A549 (cell line): ENCODE measurements around the gene VPS45. TPM values are rescaled to one million over a fixed set of nuclear protein-coding genes. Genes with fewer than 3 reads are reported as not detected.
A peak's percentile ranks its signal among the peaks of the same experiment; 100 is the strongest.

Source experiments
- ATAC-seq, 2 experiments: fragments of 200-7000 bp in 1 of 2; fragments of >200 bp in 1 of 2; cut with Nextera tagmentation in 1 of 2; cut with Tn5 transposase in 1 of 2; 3 replicates each; pipeline versions ENCODE4 v1.8.0 to v1.9.1; 2018 to 2020; ENCODE audit warnings: mild to moderate bottlenecking in 1 of 2, moderate library complexity in 1 of 2
- CTCF ChIA-PET: fragments of 300-600 bp; sonication (Branson Sonifier 250); formaldehyde crosslinking; extraction: SDS; loops from one replicate; lab custom pipeline; 2021; ENCODE audit warnings: antibody characterized with exemption, inconsistent platforms; lab: Yijun Ruan, JAX
- POLR2A ChIA-PET: fragments of 350-600 bp; formaldehyde crosslinking; extraction: SDS; loops from one replicate; lab custom pipeline; 2021; ENCODE audit warnings: antibody characterized with exemption, inconsistent platforms; lab: Yijun Ruan, JAX
- DNase-seq, 2 experiments: peaks; one replicate each; pipeline versions ENCODE4 v3.0.0 to v3.0.0-alpha.2; 2011 to 2016; ENCODE audit warnings: low read depth in 1 of 2, low spot score in 1 of 2
- FAIRE-seq: peaks from 2 replicates; lab custom pipeline; 2011; peaks lifted over from hg19 to GRCh38; lab: Jason Lieb, UNC
- H3K27ac ChIP-seq, 2 experiments: fragments of >200 bp; sonication (Bioruptor Twin); formaldehyde crosslinking; 3 replicates each; pipeline ENCODE4 v1.5.1; 2016 to 2017
- H3K4me1 ChIP-seq: fragments of >200 bp; sonication (Bioruptor Twin); formaldehyde crosslinking; 3 replicates; pipeline ENCODE4 v1.6.1; 2016
- H3K4me2 ChIP-seq: fragments of >200 bp; sonication (Bioruptor Twin); formaldehyde crosslinking; 3 replicates; pipeline ENCODE4 v1.6.1; 2016
- H3K4me3 ChIP-seq: fragments of >200 bp; sonication (Bioruptor Twin); formaldehyde crosslinking; 3 replicates; pipeline ENCODE4 v1.5.1; 2016
- H3K9me3 ChIP-seq: fragments of >200 bp; sonication (Bioruptor Twin); formaldehyde crosslinking; 3 replicates; pipeline ENCODE4 v1.6.1; 2016
- BHLHE40 ChIP-seq: IDR thresholded peaks from 2 replicates; pipeline ENCODE4 v1.6.1; 2012; ENCODE audit warnings: low read depth, low read length, inconsistent platforms
- CBX2 ChIP-seq: fragments of 200-600 bp; sonication (generic); IDR thresholded peaks from 2 replicates; pipeline ENCODE4 v1.6.1; 2016; ENCODE audit warnings: low read depth, mild to moderate bottlenecking, borderline replicate concordance
- CEBPB ChIP-seq, 2 experiments: fragments of >200 bp in 1 of 2; sonication (Bioruptor Twin) in 1 of 2; formaldehyde crosslinking in 1 of 2; IDR thresholded peaks; 2 replicates each; pipeline ENCODE4 v1.6.1; 2012 to 2016
- FOSB ChIP-seq: fragments of 250-450 bp; sonication (Bioruptor Pico); IDR thresholded peaks from 2 replicates; pipeline ENCODE4 v1.5.0; 2020; ENCODE audit warnings: mild to moderate bottlenecking, moderate library complexity
- FOXS1 ChIP-seq: fragments of 250-450 bp; sonication (Bioruptor Pico); IDR thresholded peaks from 2 replicates; pipeline ENCODE4 v1.5.0; 2020; ENCODE audit warnings: mild to moderate bottlenecking, moderate library complexity
- HEYL ChIP-seq: fragments of 250-450 bp; sonication (Bioruptor Pico); IDR thresholded peaks from 2 replicates; pipeline ENCODE4 v1.8.0; 2021; ENCODE audit warnings: mild to moderate bottlenecking, moderate library complexity
- HOXB13 ChIP-seq: fragments of 250-450 bp; sonication (Bioruptor Pico); IDR thresholded peaks from 2 replicates; pipeline ENCODE4 v1.5.0; 2020; ENCODE audit warnings: low read depth, mild to moderate bottlenecking, moderate library complexity
- JUN ChIP-seq, 2 experiments: fragments of >200 bp; sonication (Bioruptor Twin); formaldehyde crosslinking; IDR thresholded peaks; 2 replicates in 1 of 2; 3 replicates in 1 of 2; pipeline ENCODE4 v1.6.1; 2016 to 2017
- JUNB ChIP-seq: fragments of >200 bp; sonication (Bioruptor Twin); formaldehyde crosslinking; IDR thresholded peaks from 2 replicates; pipeline ENCODE4 v1.6.1; 2016
- KDM5A ChIP-seq: fragments of 200-600 bp; sonication (generic); IDR thresholded peaks from 2 replicates; pipeline ENCODE4 v1.6.1; 2016; ENCODE audit warnings: antibody characterized with exemption, mild to moderate bottlenecking
- MAFK ChIP-seq: fragments of 450-650 bp; IDR thresholded peaks from 2 replicates; pipeline ENCODE4 v1.6.1; 2014; ENCODE audit not compliant: partially characterized antibody
- MAZ ChIP-seq: fragments of 150-350 bp; IDR thresholded peaks from 2 replicates; pipeline ENCODE4 v1.6.1; 2014; ENCODE audit warnings: antibody characterized with exemption, low read depth, low read length, borderline replicate concordance
- MYC ChIP-seq: IDR thresholded peaks from 2 replicates; pipeline ENCODE4 v1.6.1; 2012; ENCODE audit warnings: mild to moderate bottlenecking, inconsistent platforms, low read length, improper control_type of control experiment, borderline replicate concordance
- PHF8 ChIP-seq: fragments of 200-600 bp; sonication (generic); IDR thresholded peaks from 2 replicates; pipeline ENCODE4 v1.6.1; 2016; ENCODE audit warnings: low read depth, mild to moderate bottlenecking, antibody characterized with exemption, moderate library complexity, borderline replicate concordance
- POLR2AphosphoS2 ChIP-seq: conservative IDR thresholded peaks from 2 replicates; pipeline ENCODE4 v1.6.1; 2012; ENCODE audit warnings: low read length, improper control_type of control experiment, inconsistent platforms
- RAD21 ChIP-seq, 2 experiments: fragments of >200 bp in 1 of 2; sonication (Bioruptor Twin) in 1 of 2; formaldehyde crosslinking in 1 of 2; IDR thresholded peaks in 1 of 2; conservative IDR thresholded peaks in 1 of 2; 2 replicates in 1 of 2; 3 replicates in 1 of 2; pipeline ENCODE4 v1.6.1; 2012 to 2018; ENCODE audit warnings: inconsistent platforms in 1 of 2
- RCOR1 ChIP-seq: fragments of 150-350 bp; IDR thresholded peaks from 2 replicates; pipeline ENCODE4 v1.6.1; 2014; ENCODE audit warnings: antibody characterized with exemption, low read length, low read depth
- RFX5 ChIP-seq: fragments of 450-650 bp; IDR thresholded peaks from 2 replicates; pipeline ENCODE4 v1.7.1; 2014; ENCODE audit warnings: antibody characterized with exemption, mild to moderate bottlenecking, moderate library complexity
- TP53 ChIP-seq: fragments of 250-450 bp; sonication (Bioruptor Pico); IDR thresholded peaks from 2 replicates; pipeline ENCODE4 v1.5.0; 2021; ENCODE audit warnings: mild to moderate bottlenecking, moderate library complexity
- ZFP36 ChIP-seq: fragments of 450-650 bp; IDR thresholded peaks from 2 replicates; pipeline ENCODE4 v1.6.1; 2014; ENCODE audit warnings: borderline replicate concordance; ENCODE audit not compliant: partially characterized antibody
- ZNF302 ChIP-seq: fragments of 250-450 bp; sonication (Bioruptor Pico); IDR thresholded peaks from 2 replicates; pipeline ENCODE4 v1.9.0; 2021; ENCODE audit warnings: inconsistent platforms, mild to moderate bottlenecking, moderate library complexity
- WGBS: methylation state at CpG from one replicate; pipeline ENCODE4 v1.1.6; 2017; ENCODE audit errors: missing lambda C conversion rate; 5-methylcytosine and 5-hydroxymethylcytosine counted together
- polyA minus RNA-seq: library from RNA; depleted of rRNA, polyadenylated mRNA; stranded (reverse); fragments of >200 nt; gene quantifications from 2 replicates; pipeline ENCODE4 v1.2.3, GENCODE V29; 2011; rRNA and poly(A)+ RNA removed
- polyA plus RNA-seq, 4 experiments: library from polyadenylated mRNA; depleted of rRNA in 3 of 4; stranded (reverse); fragments of >200 nt; fragmentation: RNase III in 1 of 4; extraction: RNeasy Plus Mini Kit Qiagen cat#74134 plus additional on column Dnase treatment in 1 of 4; gene quantifications; 2 replicates in 3 of 4; 3 replicates in 1 of 4; pipeline ENCODE4 v1.2.3, GENCODE V29; 2011 to 2017
- TF ChIP-seq, protein P1 (sequence below): fragments of >200 bp; sonication (Bioruptor Twin); formaldehyde crosslinking; IDR thresholded peaks from 3 replicates; pipeline ENCODE4 v1.5.1; 2016
- TF ChIP-seq, protein P2 (sequence below): fragments of 200-600 bp; sonication (generic); IDR thresholded peaks from 2 replicates; pipeline ENCODE4 v1.6.1; 2016; ENCODE audit warnings: antibody characterized with exemption, mild to moderate bottlenecking, moderate library complexity
- TF ChIP-seq, protein P3 (sequence below): fragments of >200 bp; sonication (Bioruptor Twin); formaldehyde crosslinking; IDR thresholded peaks from 2 replicates; pipeline ENCODE4 v1.6.1; 2016
- TF ChIP-seq, protein P4 (sequence below): IDR thresholded peaks from 2 replicates; pipeline ENCODE4 v1.6.1; 2012
- TF ChIP-seq, protein P5 (sequence below): fragments of >200 bp; sonication (Bioruptor Twin); formaldehyde crosslinking; IDR thresholded peaks from 3 replicates; pipeline ENCODE4 v1.6.1; 2016

The VPS45 gene, protein sequence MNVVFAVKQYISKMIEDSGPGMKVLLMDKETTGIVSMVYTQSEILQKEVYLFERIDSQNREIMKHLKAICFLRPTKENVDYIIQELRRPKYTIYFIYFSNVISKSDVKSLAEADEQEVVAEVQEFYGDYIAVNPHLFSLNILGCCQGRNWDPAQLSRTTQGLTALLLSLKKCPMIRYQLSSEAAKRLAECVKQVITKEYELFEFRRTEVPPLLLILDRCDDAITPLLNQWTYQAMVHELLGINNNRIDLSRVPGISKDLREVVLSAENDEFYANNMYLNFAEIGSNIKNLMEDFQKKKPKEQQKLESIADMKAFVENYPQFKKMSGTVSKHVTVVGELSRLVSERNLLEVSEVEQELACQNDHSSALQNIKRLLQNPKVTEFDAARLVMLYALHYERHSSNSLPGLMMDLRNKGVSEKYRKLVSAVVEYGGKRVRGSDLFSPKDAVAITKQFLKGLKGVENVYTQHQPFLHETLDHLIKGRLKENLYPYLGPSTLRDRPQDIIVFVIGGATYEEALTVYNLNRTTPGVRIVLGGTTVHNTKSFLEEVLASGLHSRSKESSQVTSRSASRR
- 45.0 and 49.7 TPM in 2 replicates for polyA plus RNA-seq (2011; rRNA removed)
- 14.4 and 14.9 TPM in 2 replicates for polyA plus RNA-seq (2012; cell fraction: cytosol; rRNA removed)
- polyA plus RNA-seq (2012; cell fraction: nucleus; rRNA removed): 11.1 and 17.2 TPM in 2 replicates
- 22.1 to 26.5 TPM (median 22.6 TPM) in 3 replicates for polyA plus RNA-seq (2017; fragmentation: RNase III; extraction: RNeasy Plus Mini Kit Qiagen cat#74134 plus additional on column Dnase treatment)
- polyA minus RNA-seq: 17.0 and 17.9 TPM in 2 replicates

DNA sequence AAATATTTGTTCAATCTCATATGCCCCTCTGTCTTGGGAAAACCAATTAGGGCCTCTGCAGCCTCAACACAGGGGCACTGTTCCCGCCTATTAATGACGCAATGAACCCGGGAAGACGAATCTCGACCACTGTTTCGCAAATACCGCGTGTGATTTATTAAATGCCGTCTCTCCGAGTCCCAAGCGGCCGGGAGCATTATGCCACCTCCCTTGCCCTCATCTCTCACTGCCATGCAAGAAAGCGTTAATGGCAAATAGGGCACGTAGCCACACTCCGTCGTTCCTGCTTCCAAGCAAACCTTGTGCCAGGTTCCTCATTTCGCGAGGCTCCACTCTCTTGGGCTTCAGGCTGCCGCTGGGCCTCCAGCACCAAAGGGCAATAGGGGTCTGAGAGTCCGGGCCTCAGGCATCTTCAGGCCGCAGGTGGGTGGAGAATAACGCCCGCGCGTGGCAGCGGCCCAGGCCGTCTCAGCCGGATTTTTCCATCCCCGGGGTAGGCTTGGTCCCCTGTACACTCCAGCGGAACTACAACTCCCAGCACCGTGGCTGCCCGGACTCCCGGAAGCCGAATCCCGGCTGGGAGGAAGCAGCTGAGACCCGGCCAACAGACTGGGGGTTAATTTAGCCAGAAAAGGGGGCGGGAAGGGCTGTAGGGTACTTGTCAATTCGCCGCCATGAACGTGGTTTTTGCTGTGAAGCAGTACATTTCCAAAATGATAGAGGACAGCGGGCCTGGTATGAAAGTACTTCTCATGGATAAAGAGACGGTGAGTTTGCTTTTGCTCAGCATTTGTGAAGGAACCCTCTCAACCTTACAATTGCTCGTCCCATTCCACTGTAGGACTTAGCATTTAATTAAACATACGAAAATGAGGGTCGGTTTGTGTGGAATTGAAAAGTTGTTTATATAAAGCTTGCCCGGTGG is at the start of gene VPS45:
Gene VPS45, plus strand, starts transcription at position 593 of the 925 bp plus-strand sequence. Its CDS starts 82 bp downstream, at position 675.
- Histone ChIP-seq H3K4me2 (peak within 1 kb of the TSS; percentile 75), H3K9me3 (no peaks in the 10 kb centered on the region), H3K27ac (peak within 1 kb of the TSS; percentile 92 to 96), H3K4me3 (peak within 1 kb of the TSS; percentile 80), H3K4me1 (peaks cover 18% of the 10 kb centered on the region)
- DNase-seq (peak; percentile 92 to 93), FAIRE-seq (no peak), ATAC-seq (peak; percentile 98 to 99)
- ChIA-PET POLR2A (interaction anchor here (0.6 to 1.3 kb wide), 3 partner anchors 119 to 180 kb away, joined by 4 to 8 read pairs (median 7); a partner anchor contains a TSS), CTCF (interaction anchor here (0.9 to 3.6 kb wide), 6 partner anchors 98 to 179 kb away, joined by 3 to 25 read pairs (median 6); no protein-coding TSS in a partner anchor)
- 3% methylated on average over 43 of the region's 46 CpGs for WGBS
- TF ChIP-seq POLR2AphosphoS2 (no peak), PHF8 (peak; percentile 94; the same call in 1 of the 2 replicates), HEYL (CRISPR knock-in tag) (no peak), JUNB (no peak), JUN (IDR thresholded peaks at IDR 0.05) (peak in 1 of 2 experiments; percentile 74; a peak in 2 of 5 replicates), ZFP36 (no peak), CEBPB (IDR thresholded peaks at IDR 0.05) (peak; percentile 83 to 96; a peak in 3 of 4 replicates), TP53 (CRISPR knock-in tag) (peak; percentile 66), FOXS1 (CRISPR knock-in tag) (no peak), FOSB (no peak), RFX5 (0 out of 2 replicates have a peak, but pooled peaks have one; percentile 23), RAD21 (conservative IDR thresholded peaks at IDR 0.05 in 1 of 2, IDR thresholded peaks at IDR 0.05 in 1 of 2) (peak in 1 of 2 experiments; percentile 6; a peak in 1 of 5 replicates), MAFK (no peak), CBX2 (no peak), BHLHE40 (no peak), MAZ (0 out of 2 replicates have a peak, but pooled peaks have one; percentile 75), KDM5A (no peak), RCOR1 (no peak), ZNF302 (no peak), MYC (peak; percentile 45), HOXB13 (CRISPR knock-in tag) (no peak)
- TF ChIP-seq, protein P1, sequence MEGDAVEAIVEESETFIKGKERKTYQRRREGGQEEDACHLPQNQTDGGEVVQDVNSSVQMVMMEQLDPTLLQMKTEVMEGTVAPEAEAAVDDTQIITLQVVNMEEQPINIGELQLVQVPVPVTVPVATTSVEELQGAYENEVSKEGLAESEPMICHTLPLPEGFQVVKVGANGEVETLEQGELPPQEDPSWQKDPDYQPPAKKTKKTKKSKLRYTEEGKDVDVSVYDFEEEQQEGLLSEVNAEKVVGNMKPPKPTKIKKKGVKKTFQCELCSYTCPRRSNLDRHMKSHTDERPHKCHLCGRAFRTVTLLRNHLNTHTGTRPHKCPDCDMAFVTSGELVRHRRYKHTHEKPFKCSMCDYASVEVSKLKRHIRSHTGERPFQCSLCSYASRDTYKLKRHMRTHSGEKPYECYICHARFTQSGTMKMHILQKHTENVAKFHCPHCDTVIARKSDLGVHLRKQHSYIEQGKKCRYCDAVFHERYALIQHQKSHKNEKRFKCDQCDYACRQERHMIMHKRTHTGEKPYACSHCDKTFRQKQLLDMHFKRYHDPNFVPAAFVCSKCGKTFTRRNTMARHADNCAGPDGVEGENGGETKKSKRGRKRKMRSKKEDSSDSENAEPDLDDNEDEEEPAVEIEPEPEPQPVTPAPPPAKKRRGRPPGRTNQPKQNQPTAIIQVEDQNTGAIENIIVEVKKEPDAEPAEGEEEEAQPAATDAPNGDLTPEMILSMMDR: no peak
- TF ChIP-seq, protein P2, sequence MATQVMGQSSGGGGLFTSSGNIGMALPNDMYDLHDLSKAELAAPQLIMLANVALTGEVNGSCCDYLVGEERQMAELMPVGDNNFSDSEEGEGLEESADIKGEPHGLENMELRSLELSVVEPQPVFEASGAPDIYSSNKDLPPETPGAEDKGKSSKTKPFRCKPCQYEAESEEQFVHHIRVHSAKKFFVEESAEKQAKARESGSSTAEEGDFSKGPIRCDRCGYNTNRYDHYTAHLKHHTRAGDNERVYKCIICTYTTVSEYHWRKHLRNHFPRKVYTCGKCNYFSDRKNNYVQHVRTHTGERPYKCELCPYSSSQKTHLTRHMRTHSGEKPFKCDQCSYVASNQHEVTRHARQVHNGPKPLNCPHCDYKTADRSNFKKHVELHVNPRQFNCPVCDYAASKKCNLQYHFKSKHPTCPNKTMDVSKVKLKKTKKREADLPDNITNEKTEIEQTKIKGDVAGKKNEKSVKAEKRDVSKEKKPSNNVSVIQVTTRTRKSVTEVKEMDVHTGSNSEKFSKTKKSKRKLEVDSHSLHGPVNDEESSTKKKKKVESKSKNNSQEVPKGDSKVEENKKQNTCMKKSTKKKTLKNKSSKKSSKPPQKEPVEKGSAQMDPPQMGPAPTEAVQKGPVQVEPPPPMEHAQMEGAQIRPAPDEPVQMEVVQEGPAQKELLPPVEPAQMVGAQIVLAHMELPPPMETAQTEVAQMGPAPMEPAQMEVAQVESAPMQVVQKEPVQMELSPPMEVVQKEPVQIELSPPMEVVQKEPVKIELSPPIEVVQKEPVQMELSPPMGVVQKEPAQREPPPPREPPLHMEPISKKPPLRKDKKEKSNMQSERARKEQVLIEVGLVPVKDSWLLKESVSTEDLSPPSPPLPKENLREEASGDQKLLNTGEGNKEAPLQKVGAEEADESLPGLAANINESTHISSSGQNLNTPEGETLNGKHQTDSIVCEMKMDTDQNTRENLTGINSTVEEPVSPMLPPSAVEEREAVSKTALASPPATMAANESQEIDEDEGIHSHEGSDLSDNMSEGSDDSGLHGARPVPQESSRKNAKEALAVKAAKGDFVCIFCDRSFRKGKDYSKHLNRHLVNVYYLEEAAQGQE: no peak
- TF ChIP-seq, protein P3, sequence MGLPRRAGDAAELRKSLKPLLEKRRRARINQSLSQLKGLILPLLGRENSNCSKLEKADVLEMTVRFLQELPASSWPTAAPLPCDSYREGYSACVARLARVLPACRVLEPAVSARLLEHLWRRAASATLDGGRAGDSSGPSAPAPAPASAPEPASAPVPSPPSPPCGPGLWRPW: no peak
- TF ChIP-seq, protein P4, sequence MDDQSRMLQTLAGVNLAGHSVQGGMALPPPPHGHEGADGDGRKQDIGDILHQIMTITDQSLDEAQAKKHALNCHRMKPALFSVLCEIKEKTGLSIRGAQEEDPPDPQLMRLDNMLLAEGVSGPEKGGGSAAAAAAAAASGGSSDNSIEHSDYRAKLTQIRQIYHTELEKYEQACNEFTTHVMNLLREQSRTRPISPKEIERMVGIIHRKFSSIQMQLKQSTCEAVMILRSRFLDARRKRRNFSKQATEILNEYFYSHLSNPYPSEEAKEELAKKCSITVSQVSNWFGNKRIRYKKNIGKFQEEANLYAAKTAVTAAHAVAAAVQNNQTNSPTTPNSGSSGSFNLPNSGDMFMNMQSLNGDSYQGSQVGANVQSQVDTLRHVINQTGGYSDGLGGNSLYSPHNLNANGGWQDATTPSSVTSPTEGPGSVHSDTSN: peak; percentile 87
- TF ChIP-seq, protein P5, sequence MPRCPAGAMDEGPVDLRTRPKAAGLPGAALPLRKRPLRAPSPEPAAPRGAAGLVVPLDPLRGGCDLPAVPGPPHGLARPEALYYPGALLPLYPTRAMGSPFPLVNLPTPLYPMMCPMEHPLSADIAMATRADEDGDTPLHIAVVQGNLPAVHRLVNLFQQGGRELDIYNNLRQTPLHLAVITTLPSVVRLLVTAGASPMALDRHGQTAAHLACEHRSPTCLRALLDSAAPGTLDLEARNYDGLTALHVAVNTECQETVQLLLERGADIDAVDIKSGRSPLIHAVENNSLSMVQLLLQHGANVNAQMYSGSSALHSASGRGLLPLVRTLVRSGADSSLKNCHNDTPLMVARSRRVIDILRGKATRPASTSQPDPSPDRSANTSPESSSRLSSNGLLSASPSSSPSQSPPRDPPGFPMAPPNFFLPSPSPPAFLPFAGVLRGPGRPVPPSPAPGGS: no peak; the same call in 2 of the 3 replicates
